HG03354 (cell line): ENCODE results near the gene GREB1L.

ENCODE experiments used
- ATAC-seq: cut with Tn5 transposase; IDR thresholded peaks from one replicate; pipeline ENCODE4 v1.9.1; 2021; ENCODE audit warnings: mild to moderate bottlenecking; ENCODE audit not compliant: unreplicated experiment, poor library complexity, severe bottlenecking

Gene GREB1L

GRCh38 chr18:21522530-21522929, 280.5 kb downstream of the GREB1L start:
- ATAC-seq: no peak

- ATAC-seq: no peak
Observed at GRCh38 chr18:21525916-21526315, 283.9 kb downstream of the GREB1L start.

GRCh38 chr18:21526463-21526862, 284.4 kb downstream of the GREB1L start:
- ATAC-seq: no peak

DNA sequence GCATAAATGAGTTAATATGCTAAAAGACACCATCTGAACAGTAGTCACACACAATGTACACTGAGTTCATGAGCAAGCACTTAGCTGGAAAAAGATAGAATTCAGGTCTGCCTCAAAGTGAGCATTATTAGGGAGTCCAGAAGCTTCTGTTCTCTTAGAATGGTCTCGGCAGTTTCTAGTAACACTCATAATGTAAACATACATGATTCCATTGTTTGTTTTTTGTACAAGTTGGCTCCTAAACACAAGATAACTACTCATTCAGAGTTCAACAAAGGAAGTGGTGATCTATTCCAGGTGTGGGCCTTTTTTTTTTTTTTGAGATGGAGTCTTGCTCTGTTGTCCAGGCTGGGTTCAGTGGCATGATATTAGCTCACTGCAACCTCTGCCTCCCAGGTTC, 292.3 kb downstream of the GREB1L start:
- no peak for ATAC-seq

DNA sequence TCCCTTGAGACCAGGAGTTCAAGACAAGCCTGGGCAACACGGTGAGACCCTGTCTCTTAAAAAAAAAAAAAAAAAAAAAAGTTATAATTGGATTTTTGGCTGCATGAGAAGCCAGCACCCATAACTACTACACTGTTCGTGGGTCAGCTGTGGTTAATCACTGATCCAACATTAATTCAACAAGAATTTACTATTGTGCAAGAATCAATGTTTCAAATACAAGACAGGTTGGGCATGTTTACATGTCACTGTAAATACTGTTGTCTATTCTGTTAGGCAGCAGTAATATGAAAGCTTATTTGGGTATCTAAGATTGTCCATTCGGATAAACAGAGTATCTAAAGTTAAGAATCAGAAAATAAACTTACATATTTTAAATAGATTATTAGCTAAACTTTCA, 296.2 kb downstream of the GREB1L start:
- ATAC-seq: no peak

- no peak for ATAC-seq
Observed at GRCh38 chr18:21546423-21546822, 304.4 kb downstream of the GREB1L start.

DNA sequence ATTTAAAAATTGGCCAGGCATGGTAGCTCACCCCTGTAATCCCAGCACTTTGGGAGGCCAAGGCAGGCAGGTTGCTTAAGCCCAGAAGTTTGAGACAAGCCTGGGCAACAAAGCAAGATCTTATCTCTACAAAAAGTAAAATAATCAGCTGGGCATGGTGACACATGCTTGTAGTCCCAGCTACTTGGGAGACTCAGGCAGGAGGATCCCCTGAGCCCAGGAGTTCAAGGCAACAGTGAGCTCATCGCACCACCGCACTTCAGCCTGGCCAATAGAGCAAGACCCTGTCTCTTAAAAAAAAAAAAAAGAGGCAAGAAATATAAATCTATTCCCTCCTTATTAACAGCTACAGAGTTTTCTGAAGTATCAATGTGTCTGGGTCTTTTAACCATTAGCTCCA, 306.6 kb downstream of the GREB1L start:
- no peak for ATAC-seq

DNA sequence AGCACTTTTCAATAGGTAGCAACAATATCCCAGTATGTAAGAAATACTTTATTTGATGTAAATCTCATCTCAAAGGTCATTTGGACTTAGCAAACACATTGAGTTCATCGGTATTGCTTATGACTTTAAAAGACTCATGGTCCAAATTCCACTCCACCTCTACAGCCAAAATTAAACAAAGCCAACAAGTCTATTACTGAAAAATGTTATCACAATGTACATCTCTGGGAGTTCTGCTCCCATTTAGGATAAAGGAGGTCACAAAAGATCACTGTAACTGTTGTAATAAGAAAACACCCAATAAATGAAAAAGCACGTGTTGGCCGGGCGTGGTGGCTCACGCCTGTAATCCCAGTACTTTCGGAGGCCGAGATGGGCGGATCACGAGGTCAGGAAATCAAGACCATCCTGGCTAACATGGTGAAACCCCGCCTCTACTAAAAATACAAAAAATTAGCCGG, 308.5 kb downstream of the GREB1L start:
- no peak for ATAC-seq

DNA sequence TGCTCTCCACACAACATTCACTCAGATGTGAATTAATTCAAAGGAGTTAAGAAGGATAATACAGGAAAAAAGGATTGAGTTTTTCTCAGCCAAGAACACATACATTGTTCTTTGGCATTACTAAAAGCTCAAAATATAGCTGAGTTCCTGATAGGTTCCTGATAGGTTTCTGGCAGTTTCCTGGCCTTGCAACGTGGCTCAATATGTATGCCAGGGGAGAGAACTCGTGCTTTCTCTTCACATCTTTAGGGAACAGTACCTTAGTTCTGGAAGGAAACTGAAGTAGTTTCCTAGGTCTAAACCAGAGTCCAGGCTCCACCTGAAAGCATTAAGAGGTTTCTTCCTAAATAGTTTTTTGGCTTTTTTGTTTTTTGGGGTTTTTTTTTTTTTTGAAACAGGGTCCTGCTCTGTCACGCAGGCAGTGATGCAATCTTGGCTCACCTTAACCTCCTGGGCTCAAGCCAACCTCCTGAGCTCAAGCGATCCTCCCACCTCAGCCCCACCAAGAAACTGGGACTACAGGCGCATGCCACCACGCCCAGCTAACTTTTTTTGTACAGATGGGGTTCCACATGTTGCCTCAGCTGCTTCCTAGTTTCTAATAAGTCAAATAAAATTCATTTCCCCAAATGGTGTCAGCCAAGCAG, 315.7 kb downstream of the GREB1L start:
- no peak for ATAC-seq

GRCh38 chr18:21559195-21559594, 317.2 kb downstream of the GREB1L start:
- ATAC-seq: no peak

- no peak for ATAC-seq
Observed at GRCh38 chr18:21571772-21572171, 329.7 kb downstream of the GREB1L start.
